ENCODE measurements around the gene GSK3B.

DNA sequence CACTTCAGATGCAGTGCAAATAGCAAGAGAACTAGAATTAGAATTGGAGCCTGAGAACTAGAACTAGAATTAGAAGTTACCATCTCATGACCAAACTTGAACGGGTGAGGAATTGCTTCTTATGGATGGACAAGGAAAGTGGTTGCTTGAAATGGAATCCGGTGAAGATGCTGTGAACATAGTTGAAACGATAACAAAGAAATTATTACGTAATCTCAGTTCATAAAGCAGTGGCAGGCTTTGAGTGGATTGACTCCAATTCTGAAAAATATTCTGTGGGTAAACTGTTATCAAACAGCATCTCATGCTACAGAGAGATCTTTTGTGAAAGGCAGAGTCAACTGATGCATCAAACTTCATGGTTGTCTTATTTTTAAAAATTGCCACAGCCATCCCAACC lies 48.0 kb upstream of the GSK3B start:
- TF ChIP-seq POLR2AphosphoS5 (IDR thresholded peaks at IDR 0.05) (no peak), POLR2A (IDR thresholded peaks at IDR 0.05) (no peak)

All from prostate gland (tissue), 1 donor.